Thymus (tissue), 11 donors: ENCODE results near the gene PCDHAC2. TPM values are rescaled to one million over a fixed set of nuclear protein-coding genes. Genes with fewer than 3 reads are reported as not detected.

Source experiments
- DNase-seq, 9 donors: peaks; one replicate each; pipeline ENCODE4 v3.0.0-alpha.2; 2013; ENCODE audit warnings: low spot score in 9 of 9, low read depth in 6 of 9, missing footprints in 1 of 9
- H3K27ac ChIP-seq, 2 donors: one replicate each; pipeline ENCODE4 v1.5.1; 2013; ENCODE audit warnings: control low read depth in 1 of 2, low read depth in 1 of 2, low read length in 1 of 2, mild to moderate bottlenecking in 1 of 2, moderate library complexity in 1 of 2
- H3K27me3 ChIP-seq, 2 donors: one replicate each; pipeline ENCODE4 v1.5.1; 2013; ENCODE audit warnings: low read length in 1 of 2; ENCODE audit not compliant: control insufficient read depth in 2 of 2, insufficient read depth in 1 of 2
- H3K36me3 ChIP-seq, 2 donors: one replicate each; pipeline ENCODE4 v1.5.1; 2013; ENCODE audit warnings: low read length in 1 of 2, mild to moderate bottlenecking in 1 of 2, moderate library complexity in 1 of 2; ENCODE audit not compliant: control insufficient read depth in 2 of 2, insufficient read depth in 2 of 2
- H3K4me1 ChIP-seq, 2 donors: one replicate each; pipeline ENCODE4 v1.5.1; 2013; ENCODE audit warnings: low read length in 2 of 2; ENCODE audit not compliant: control insufficient read depth in 2 of 2, insufficient read depth in 2 of 2
- H3K4me3 ChIP-seq, 2 donors: one replicate each; pipeline ENCODE4 v1.5.1; 2013; ENCODE audit warnings: low read length in 2 of 2, control low read depth in 1 of 2, mild to moderate bottlenecking in 1 of 2
- H3K9me3 ChIP-seq, 2 donors: one replicate each; pipeline ENCODE4 v1.5.1; 2013; ENCODE audit warnings: low read length in 1 of 2, mild to moderate bottlenecking in 1 of 2; ENCODE audit not compliant: control insufficient read depth in 2 of 2, insufficient read depth in 1 of 2
- WGBS: extraction: QIAGEN DNeasy Blood & Tissue Kit; methylation state at CpG from one replicate; pipeline ENCODE4 v1.1.7; 2013; 5-methylcytosine and 5-hydroxymethylcytosine counted together
- polyA plus RNA-seq: library from polyadenylated mRNA; stranded (reverse); fragments of 200-250 nt; gene quantifications from one replicate; pipeline ENCODE4 v1.2.3, GENCODE V29; 2013
- total RNA-seq: library from RNA; stranded (reverse); fragments of 120-200 nt; gene quantifications from one replicate; pipeline ENCODE4 v1.2.4, GENCODE V29; 2013
- donor health status: healthy.

The PCDHAC2 gene
- total and polyA plus RNA-seq, 2 donors: 0.02 to 0.38 TPM

DNA sequence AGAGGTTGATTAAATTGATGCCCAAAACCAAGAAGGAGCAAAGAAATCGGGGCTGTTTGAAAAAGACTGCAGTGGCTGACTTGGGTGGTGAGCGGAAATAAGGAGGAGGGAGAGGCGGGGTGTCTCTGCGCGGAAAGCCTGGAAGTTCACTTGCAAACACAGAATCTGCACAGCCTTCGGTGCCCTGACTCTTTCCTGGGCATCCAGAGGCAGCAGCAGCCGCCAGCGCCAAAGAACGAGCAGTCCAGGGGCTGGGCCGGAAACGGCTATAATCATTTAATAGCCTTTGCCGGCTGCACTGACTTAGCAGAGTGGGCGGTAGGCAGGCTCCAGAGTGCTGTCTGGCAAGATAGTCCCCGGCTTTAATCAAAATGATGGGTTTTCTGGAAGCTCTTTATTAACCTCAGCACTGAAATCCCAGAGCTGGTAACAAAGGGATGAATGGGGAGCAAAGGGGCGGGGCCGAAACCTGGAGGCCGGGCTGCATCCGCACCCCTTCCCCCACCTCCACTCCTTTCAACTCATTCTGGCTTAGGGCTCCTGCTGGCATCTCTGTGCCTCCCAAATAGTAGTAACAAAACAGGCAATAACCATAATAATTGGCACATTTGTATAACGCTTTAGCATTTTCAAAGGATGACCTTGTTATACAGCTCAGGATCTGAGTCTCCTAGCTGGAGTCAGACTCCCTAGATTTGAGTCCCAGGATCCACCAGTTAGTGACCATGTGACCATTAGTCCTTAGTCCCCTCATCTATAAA is 35.7 kb downstream of the PCDHAC2 start:
- DNase-seq: no peak
- WGBS: 4% methylated on average over 19 of the region's 19 CpGs
- Histone ChIP-seq H3K36me3 (no peaks in the 10 kb centered on the region), H3K4me3 (no peak overlapping the region), H3K9me3 (no peaks in the 10 kb centered on the region), H3K4me1 (no peaks in the 10 kb centered on the region), H3K27me3 (peaks cover 0 to 11% of the 10 kb centered on the region in 2 donors), H3K27ac (no peak overlapping the region)

DNA sequence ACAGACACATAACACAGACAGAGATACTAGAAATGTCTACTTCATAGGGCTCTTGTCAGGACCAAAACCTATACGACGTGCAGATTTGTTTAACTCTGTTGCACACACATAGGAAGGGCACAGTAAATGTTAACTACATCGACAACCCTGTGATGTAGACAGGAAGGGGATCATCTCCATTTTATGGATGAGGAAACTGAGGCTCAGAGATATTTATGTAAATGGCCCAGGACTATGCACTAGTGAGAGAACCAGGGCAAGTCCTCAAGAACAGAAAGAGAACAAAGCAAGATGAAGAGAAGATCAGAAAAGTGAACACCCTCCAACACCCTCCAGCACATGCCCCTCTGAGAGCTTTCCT is 36.3 kb downstream of the PCDHAC2 start:
- Histone ChIP-seq H3K27me3 (peaks cover 0 to 11% of the 10 kb centered on the region in 2 donors), H3K4me3 (no peak overlapping the region), H3K36me3 (no peaks in the 10 kb centered on the region), H3K27ac (no peak overlapping the region), H3K4me1 (no peaks in the 10 kb centered on the region), H3K9me3 (no peaks in the 10 kb centered on the region)
- 40% methylated on average over 3 of the region's 3 CpGs for WGBS
- no peak for DNase-seq

GRCh38 chr5:141003031-141003430 is 36.8 kb downstream of the PCDHAC2 start:
- Histone ChIP-seq H3K9me3 (no peaks in the 10 kb centered on the region), H3K27ac (no peak overlapping the region), H3K27me3 (peaks cover 0 to 11% of the 10 kb centered on the region in 2 donors), H3K4me3 (no peak overlapping the region), H3K4me1 (no peaks in the 10 kb centered on the region), H3K36me3 (no peaks in the 10 kb centered on the region)
- DNase-seq: no peak
- 94% methylated on average over 3 of the region's 3 CpGs for WGBS

DNA sequence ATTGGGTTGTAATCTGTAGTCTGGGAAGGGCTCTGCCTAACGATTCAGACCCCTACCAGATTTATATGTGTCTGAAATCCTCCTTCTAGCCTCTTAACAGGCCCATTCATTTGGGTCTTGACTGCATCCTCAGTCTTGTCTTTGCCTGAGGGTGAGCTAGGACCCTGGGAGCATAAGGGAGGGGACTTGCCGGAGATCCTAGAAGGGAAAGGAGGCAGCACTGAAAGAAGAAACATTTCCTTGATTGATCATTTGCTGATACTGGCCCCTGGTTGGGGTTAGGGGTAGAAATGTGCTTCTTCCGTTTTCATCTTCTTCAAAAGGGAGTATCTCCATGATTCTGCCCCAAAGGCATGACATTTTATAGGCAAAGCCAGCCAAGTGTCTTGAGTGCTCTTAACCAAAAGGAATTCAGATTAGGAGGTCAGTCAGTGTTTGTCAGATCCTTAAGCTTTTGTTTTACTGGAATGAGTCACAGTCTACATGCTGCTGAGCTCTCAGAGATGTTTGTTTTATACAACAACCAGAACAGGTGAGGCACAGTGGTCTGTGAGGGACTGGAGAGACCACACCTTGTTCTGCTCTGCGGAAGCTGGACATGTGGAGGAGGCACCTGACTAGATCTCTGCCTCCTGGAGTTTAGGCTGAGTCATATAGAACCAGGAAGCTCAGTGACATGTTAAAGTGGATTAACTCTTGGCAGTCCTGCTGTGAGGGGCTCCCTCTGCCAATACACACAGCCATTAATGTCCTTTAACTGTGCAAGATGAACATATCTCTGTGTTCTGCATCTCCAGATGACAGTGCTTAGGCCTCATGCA is 37.7 kb downstream of the PCDHAC2 start:
- H3K27ac ChIP-seq: no peak overlapping the region
- no peaks in the 10 kb centered on the region for H3K36me3 ChIP-seq
- H3K4me3 ChIP-seq: no peak overlapping the region
- WGBS: 30% methylated on average over 4 of the region's 4 CpGs
- H3K27me3 ChIP-seq: peaks cover 0 to 11% of the 10 kb centered on the region in 2 donors
- no peaks in the 10 kb centered on the region for H3K9me3 ChIP-seq
- no peak for DNase-seq
- no peaks in the 10 kb centered on the region for H3K4me1 ChIP-seq

- Histone ChIP-seq H3K4me3 (no peak overlapping the region), H3K36me3 (no peaks in the 10 kb centered on the region), H3K4me1 (no peaks in the 10 kb centered on the region), H3K9me3 (no peaks in the 10 kb centered on the region), H3K27me3 (no peaks in the 10 kb centered on the region), H3K27ac (no peak overlapping the region)
- DNase-seq: no peak
Measured at GRCh38 chr5:141007791-141008190, 41.5 kb downstream of the PCDHAC2 start.

GRCh38 chr5:141010047-141010793 is 43.9 kb downstream of the PCDHAC2 start:
- Histone ChIP-seq H3K27me3 (no peaks in the 10 kb centered on the region), H3K27ac (no peak overlapping the region), H3K4me1 (no peaks in the 10 kb centered on the region), H3K9me3 (no peaks in the 10 kb centered on the region), H3K4me3 (no peak overlapping the region), H3K36me3 (no peaks in the 10 kb centered on the region)
- no peak for DNase-seq
- 40% methylated on average over 12 of the region's 12 CpGs for WGBS

DNA sequence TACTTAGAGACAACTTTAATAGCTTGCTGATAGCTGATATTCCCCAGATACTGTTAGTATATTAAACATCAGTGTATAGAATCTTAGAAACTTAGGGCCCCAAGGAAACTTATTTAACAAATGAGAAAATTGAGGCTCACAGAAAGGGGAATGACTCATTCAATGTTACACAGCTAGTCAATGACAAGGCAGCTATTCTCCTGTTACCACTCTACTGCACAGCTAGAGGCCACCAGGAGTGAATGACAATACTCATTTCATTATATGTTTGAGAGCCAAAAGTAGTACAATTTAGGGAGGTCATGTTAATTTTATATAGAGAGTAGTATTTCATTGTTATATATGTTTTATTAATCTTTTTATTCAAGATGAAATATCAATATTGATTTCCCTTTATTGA is 51.7 kb downstream of the PCDHAC2 start:
- Histone ChIP-seq H3K4me1 (no peaks in the 10 kb centered on the region), H3K9me3 (no peaks in the 10 kb centered on the region), H3K27ac (no peak overlapping the region), H3K4me3 (no peak overlapping the region), H3K36me3 (no peaks in the 10 kb centered on the region), H3K27me3 (no peaks in the 10 kb centered on the region)
- DNase-seq: no peak
